Bronchial epithelial cell (primary cell): ENCODE measurements around the gene ATP2B2. TPM values are rescaled to one million over a fixed set of nuclear protein-coding genes. Genes with fewer than 3 reads are reported as not detected.
A peak's percentile ranks its signal among the peaks of the same experiment; 100 is the strongest.

Experiments
- DNase-seq: peaks from one replicate; pipeline ENCODE4 v3.0.0-alpha.2; 2010; ENCODE audit warnings: low read depth
- FAIRE-seq: peaks from 2 replicates; lab custom pipeline; 2011; peaks lifted over from hg19 to GRCh38; lab: Jason Lieb, UNC
- H3K27me3 ChIP-seq: 2 replicates; pipeline ENCODE4 v1.5.1; 2011; ENCODE audit warnings: low read length; ENCODE audit not compliant: control insufficient read depth, insufficient read depth
- H3K36me3 ChIP-seq: 2 replicates; pipeline ENCODE4 v1.5.1; 2011; ENCODE audit warnings: low read length; ENCODE audit not compliant: control insufficient read depth, insufficient read depth
- H3K4me3 ChIP-seq: 2 replicates; pipeline ENCODE4 v1.5.1; 2011; ENCODE audit warnings: mild to moderate bottlenecking, low read depth, low read length, control low read depth
- total RNA-seq: library from RNA; depleted of rRNA; stranded (reverse); fragments of >200 nt; gene quantifications from 2 replicates; pipeline ENCODE4 v1.2.1, GENCODE V29; 2014
- TF ChIP-seq, protein P1 (sequence below): IDR thresholded peaks from 2 replicates; pipeline ENCODE4 v1.5.1; 2011; ENCODE audit warnings: mild to moderate bottlenecking, moderate library complexity, low read length, control low read depth, inconsistent platforms; ENCODE audit not compliant: insufficient read depth, severe bottlenecking

Gene ATP2B2
- total RNA-seq, 1 donor from 2014 or later: not detected

- TF ChIP-seq, protein P1, sequence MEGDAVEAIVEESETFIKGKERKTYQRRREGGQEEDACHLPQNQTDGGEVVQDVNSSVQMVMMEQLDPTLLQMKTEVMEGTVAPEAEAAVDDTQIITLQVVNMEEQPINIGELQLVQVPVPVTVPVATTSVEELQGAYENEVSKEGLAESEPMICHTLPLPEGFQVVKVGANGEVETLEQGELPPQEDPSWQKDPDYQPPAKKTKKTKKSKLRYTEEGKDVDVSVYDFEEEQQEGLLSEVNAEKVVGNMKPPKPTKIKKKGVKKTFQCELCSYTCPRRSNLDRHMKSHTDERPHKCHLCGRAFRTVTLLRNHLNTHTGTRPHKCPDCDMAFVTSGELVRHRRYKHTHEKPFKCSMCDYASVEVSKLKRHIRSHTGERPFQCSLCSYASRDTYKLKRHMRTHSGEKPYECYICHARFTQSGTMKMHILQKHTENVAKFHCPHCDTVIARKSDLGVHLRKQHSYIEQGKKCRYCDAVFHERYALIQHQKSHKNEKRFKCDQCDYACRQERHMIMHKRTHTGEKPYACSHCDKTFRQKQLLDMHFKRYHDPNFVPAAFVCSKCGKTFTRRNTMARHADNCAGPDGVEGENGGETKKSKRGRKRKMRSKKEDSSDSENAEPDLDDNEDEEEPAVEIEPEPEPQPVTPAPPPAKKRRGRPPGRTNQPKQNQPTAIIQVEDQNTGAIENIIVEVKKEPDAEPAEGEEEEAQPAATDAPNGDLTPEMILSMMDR: no peak
- DNase-seq: no peak
- H3K27me3 ChIP-seq: peaks cover 4% of the 10 kb centered on the region
These were observed 83.4 kb downstream of the ATP2B2 start for GRCh38 chr3:10421996-10422395.

GRCh38 chr3:10420745-10421475 is 84.5 kb downstream of the ATP2B2 start:
- no peak for DNase-seq
- Histone ChIP-seq H3K36me3 (no peaks in the 10 kb centered on the region), H3K27me3 (peaks cover 6% of the 10 kb centered on the region), H3K4me3 (no peak overlapping the region)
- no peak for FAIRE-seq
- TF ChIP-seq, protein P1: no peak

More at GRCh38 chr3:10421996-10422395, 83.4 kb downstream of the ATP2B2 start:
- FAIRE-seq: no peak
- no peak overlapping the region for H3K4me3 ChIP-seq
- no peaks in the 10 kb centered on the region for H3K36me3 ChIP-seq

DNA sequence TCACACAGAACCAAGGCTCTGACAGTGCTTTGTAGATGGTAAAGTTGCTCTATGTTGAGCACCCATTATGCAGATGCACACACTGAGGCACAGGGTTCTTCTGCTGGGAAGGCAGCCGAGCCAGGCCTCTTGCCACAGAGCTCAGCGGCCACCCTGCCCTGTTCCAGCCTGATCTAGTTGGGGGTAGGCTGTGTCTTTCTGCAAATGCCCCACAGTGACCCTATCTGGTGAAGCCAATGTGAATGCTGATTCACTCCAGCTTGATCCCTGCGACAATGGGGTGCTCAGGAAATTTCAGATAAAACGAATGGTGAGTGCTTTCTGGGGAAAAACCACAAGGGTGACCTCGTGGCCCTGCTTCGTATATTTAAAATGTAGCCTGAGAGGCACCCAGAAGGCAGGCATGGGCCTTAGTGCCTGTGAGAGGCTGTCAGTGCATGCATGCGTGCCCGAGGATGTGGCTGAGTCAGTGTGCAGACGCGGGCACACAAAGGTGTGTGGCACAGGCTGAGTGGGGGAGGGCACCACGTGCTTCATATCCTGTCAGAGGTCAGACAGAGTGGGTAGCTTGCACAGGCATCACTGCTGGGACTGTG is 85.7 kb downstream of the ATP2B2 start:
- FAIRE-seq: peak; percentile 32
- DNase-seq: peak; percentile 78
- TF ChIP-seq, protein P1: no peak
- Histone ChIP-seq H3K4me3 (no peak overlapping the region), H3K36me3 (no peaks in the 10 kb centered on the region), H3K27me3 (peaks cover 10% of the 10 kb centered on the region)

DNA sequence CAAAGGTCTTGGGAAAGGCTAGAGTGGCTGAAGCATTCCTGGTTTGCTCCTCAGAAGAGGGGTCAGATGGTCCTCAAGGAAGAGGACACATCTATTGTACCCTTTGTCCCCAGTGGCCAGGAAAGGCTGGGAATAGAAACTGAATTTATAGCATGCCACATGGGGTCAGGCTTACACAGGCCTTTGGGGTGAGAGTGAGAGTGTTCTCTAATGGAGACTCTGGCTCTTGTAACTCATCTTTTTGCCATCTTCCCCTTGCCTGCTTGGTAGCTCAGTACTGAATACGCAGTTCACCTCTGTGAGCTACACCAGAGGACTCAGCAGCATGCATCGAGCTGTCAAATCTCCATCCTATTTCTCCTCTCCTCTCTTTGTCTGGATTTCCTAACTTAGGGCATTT is 87.5 kb downstream of the ATP2B2 start:
- H3K36me3 ChIP-seq: no peaks in the 10 kb centered on the region
- peaks cover 10% of the 10 kb centered on the region for H3K27me3 ChIP-seq
- FAIRE-seq (no peak), DNase-seq (peak; percentile 21)
- no peak overlapping the region for H3K4me3 ChIP-seq
- TF ChIP-seq, protein P1: peak; percentile 27

DNA sequence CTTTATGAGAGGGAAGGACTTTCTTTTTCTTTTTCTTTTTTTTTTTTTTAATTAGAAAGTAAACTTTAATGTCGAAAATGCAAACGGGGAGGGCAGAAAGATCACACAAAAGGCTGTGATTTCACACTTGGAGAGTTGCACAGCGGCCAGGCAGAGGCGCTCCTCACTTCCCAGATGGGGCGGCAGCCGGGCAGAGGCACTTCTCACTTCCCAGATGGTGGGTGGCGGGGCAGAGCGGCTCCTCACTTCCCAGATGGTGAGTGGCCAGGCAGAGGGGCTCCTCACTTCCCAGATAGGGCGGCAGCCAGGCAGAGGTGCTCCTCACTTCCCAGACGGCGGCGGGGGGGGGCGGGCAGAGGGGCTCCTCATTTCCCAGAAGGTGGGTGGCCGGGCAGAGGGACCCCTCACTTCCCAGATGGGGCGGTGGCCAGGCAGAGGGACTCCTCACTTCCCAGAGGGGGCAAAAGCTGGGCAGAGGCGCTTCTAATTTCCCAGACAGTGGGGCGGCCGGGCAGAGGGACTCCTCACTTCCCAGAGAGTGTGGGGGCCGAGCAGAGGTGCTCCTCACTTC is 88.6 kb downstream of the ATP2B2 start:
- DNase-seq (no peak), FAIRE-seq (no peak)
- TF ChIP-seq, protein P1: no peak
- Histone ChIP-seq H3K36me3 (no peaks in the 10 kb centered on the region), H3K27me3 (peaks cover 10% of the 10 kb centered on the region), H3K4me3 (no peak overlapping the region)
